Peyer's patch (tissue), 4 donors: Measurements from ENCODE around the gene RTF2. TPM values are rescaled to one million over a fixed set of nuclear protein-coding genes. Genes with fewer than 3 reads are reported as not detected.
"Not testable (repeated sequence)": the region's sequence is repeated elsewhere in the genome, so short reads cannot be mapped to it uniquely, and the experiment has no call there.

ENCODE experiments used
- DNase-seq, 3 donors: peaks; one replicate each; pipeline ENCODE4 v3.0.0-alpha.2; 2017 to 2019
- H3K27ac ChIP-seq, 4 donors: fragments of 200-600 bp; sonication (generic); one replicate each; pipeline ENCODE4 v1.5.1; 2016 to 2019
- H3K27me3 ChIP-seq, 2 donors: fragments of 200-600 bp; sonication (generic); one replicate each; pipeline ENCODE4 v1.5.1; 2019
- H3K36me3 ChIP-seq, 3 donors: fragments of 200-600 bp; sonication (generic); one replicate each; pipeline ENCODE4 v1.5.1; 2016 to 2019
- H3K4me1 ChIP-seq, 4 donors: fragments of 200-600 bp; sonication (generic); one replicate each; pipeline ENCODE4 v1.5.1; 2016 to 2019
- H3K4me3 ChIP-seq, 4 donors: fragments of 200-600 bp; sonication (generic); 1 replicate in 3 of 4; 2 replicates in 1 of 4; pipeline ENCODE4 v1.5.1; 2016 to 2019; ENCODE audit warnings: mild to moderate bottlenecking in 1 of 4
- H3K9me3 ChIP-seq, 4 donors: fragments of 200-600 bp; sonication (generic); one replicate each; pipeline ENCODE4 v1.5.1; 2016 to 2019; ENCODE audit warnings: mild to moderate bottlenecking in 1 of 4
- CTCF ChIP-seq, 6 experiments: fragments of 450-650 bp in 4 of 6; fragments of 200-600 bp in 2 of 6; sonication (generic) in 1 of 6; IDR thresholded peaks; one replicate each; pipeline ENCODE4 v1.5.1; 2017 to 2019; ENCODE audit warnings: antibody characterized with exemption in 6 of 6, mild to moderate bottlenecking in 3 of 6, moderate library complexity in 1 of 6
- POLR2A ChIP-seq, 2 donors: fragments of 450-650 bp; IDR thresholded peaks; one replicate each; pipeline ENCODE4 v1.5.1; 2017; ENCODE audit warnings: antibody characterized with exemption in 2 of 2, mild to moderate bottlenecking in 2 of 2, moderate library complexity in 2 of 2
- total RNA-seq, 4 donors: library from RNA; depleted of rRNA; stranded (reverse); fragments of >200 nt; gene quantifications; one replicate each; pipeline ENCODE4 v1.1.0, GENCODE V29; 2016

The RTF2 gene
- total RNA-seq, 4 donors from 2014 or later = 36.3 to 53.8 (median 48.4) TPM

- Histone ChIP-seq H3K27me3 (no peaks in the 10 kb centered on the region), H3K9me3 (peaks cover 0 to 21% (median 6%) of the 10 kb centered on the region in 4 donors), H3K27ac (no peak overlapping the region), H3K4me1 (no peaks in the 10 kb centered on the region), H3K4me3 (no peak overlapping the region), H3K36me3 (peaks cover 0 to 56% (median 0%) of the 10 kb centered on the region in 3 donors)
- no peak for DNase-seq
- no peak for TF ChIP-seq POLR2A (IDR thresholded peaks at IDR 0.05)
- TF ChIP-seq CTCF (IDR thresholded peaks at IDR 0.05) = no peak
These were observed 49.2 kb downstream of the RTF2 start for GRCh38 chr20:56517641-56518040.

GRCh38 chr20:56518126-56518525 is 49.7 kb downstream of the RTF2 start:
- Histone ChIP-seq H3K36me3 (peaks cover 0 to 56% (median 0%) of the 10 kb centered on the region in 3 donors), H3K4me1 (no peaks in the 10 kb centered on the region), H3K27me3 (no peaks in the 10 kb centered on the region), H3K27ac (no peak overlapping the region), H3K4me3 (no peak overlapping the region), H3K9me3 (peaks cover 0 to 21% (median 6%) of the 10 kb centered on the region in 4 donors)
- no peak for TF ChIP-seq CTCF (IDR thresholded peaks at IDR 0.05)
- TF ChIP-seq POLR2A (IDR thresholded peaks at IDR 0.05) = no peak
- no peak for DNase-seq

- H3K27me3 ChIP-seq = no peaks in the 10 kb centered on the region
- TF ChIP-seq POLR2A (IDR thresholded peaks at IDR 0.05) = no peak
- H3K36me3 ChIP-seq = peaks cover 0 to 49% (median 0%) of the 10 kb centered on the region in 3 donors
- H3K27ac ChIP-seq = no peak overlapping the region
- no peak for DNase-seq
- H3K4me3 ChIP-seq = no peak overlapping the region
- H3K4me1 ChIP-seq = no peaks in the 10 kb centered on the region
- peaks cover 0 to 21% (median 6%) of the 10 kb centered on the region in 4 donors for H3K9me3 ChIP-seq
These were observed 50.4 kb downstream of the RTF2 start for GRCh38 chr20:56518721-56519398.

GRCh38 chr20:56519551-56519950 is 51.1 kb downstream of the RTF2 start:
- peaks cover 0 to 46% (median 0%) of the 10 kb centered on the region in 3 donors for H3K36me3 ChIP-seq
- no peak for DNase-seq
- H3K4me3 ChIP-seq = no peak overlapping the region
- TF ChIP-seq POLR2A (IDR thresholded peaks at IDR 0.05) (no peak), CTCF (IDR thresholded peaks at IDR 0.05) (no peak)
- H3K27ac ChIP-seq = no peak overlapping the region
- H3K27me3 ChIP-seq = no peaks in the 10 kb centered on the region
- H3K9me3 ChIP-seq = peaks cover 0 to 21% (median 6%) of the 10 kb centered on the region in 4 donors
- H3K4me1 ChIP-seq = no peaks in the 10 kb centered on the region

GRCh38 chr20:56520180-56520579 is 51.8 kb downstream of the RTF2 start:
- peaks cover 0 to 21% (median 6%) of the 10 kb centered on the region in 4 donors for H3K9me3 ChIP-seq
- H3K4me3 ChIP-seq = no peak overlapping the region
- H3K4me1 ChIP-seq = no peaks in the 10 kb centered on the region
- no peak for TF ChIP-seq CTCF (IDR thresholded peaks at IDR 0.05)
- TF ChIP-seq POLR2A (IDR thresholded peaks at IDR 0.05) = no peak
- H3K27ac ChIP-seq = no peak overlapping the region
- peak in 1 of 3 donors; percentile 19 for DNase-seq
- peaks cover 0 to 46% (median 0%) of the 10 kb centered on the region in 3 donors for H3K36me3 ChIP-seq
- H3K27me3 ChIP-seq = no peaks in the 10 kb centered on the region

- Histone ChIP-seq H3K9me3 (peaks cover 0 to 21% (median 6%) of the 10 kb centered on the region in 4 donors), H3K36me3 (peaks cover 0 to 46% (median 0%) of the 10 kb centered on the region in 3 donors)
- not testable (repeated sequence) for H3K27me3 ChIP-seq, H3K4me3 ChIP-seq, DNase-seq, H3K27ac ChIP-seq, H3K4me1 ChIP-seq
These were observed 52.4 kb downstream of the RTF2 start for GRCh38 chr20:56520746-56521354.
